HG02970 (cell line): ENCODE results near the gene RBM25.
A peak's percentile ranks its signal among the peaks of the same experiment; 100 is the strongest.

Source experiments
- ATAC-seq: cut with Tn5 transposase; IDR thresholded peaks from one replicate; pipeline ENCODE4 v1.9.1; 2021; ENCODE audit warnings: mild to moderate bottlenecking, moderate library complexity, moderate number of reproducible peaks; ENCODE audit not compliant: unreplicated experiment, low FRiP score

RBM25 gene

GRCh38 chr14:73100334-73100733 is 42.0 kb downstream of the RBM25 start:
- no peak for ATAC-seq

DNA sequence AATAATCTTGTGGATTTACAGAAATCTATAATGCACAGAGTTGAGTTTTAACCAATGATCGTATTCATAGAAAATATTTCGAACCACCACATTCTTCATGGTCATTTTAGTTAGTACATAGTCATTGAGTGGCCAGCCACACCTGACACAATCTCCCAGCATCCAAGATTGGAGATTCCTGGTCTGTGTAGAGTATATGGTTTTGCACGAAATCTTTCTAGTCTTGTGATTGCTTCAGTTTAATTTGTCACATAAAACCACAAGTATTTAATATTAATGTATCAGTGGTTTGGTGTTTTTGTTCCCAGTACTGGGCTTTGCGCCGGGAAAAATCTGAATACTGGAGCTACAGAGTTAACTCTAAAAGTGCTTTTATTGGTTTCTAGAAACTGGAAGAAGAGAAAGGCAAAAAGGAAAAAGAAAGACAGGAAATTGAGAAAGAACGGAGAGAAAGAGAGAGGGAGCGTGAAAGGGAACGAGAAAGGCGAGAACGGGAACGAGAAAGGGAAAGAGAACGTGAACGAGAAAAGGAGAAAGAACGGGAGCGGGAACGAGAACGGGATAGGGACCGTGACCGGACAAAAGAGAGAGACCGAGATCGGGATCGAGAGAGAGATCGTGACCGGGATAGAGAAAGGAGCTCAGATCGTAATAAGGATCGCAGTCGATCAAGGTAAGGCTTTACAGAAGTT is 44.6 kb downstream of the RBM25 start:
- ATAC-seq = no peak

DNA sequence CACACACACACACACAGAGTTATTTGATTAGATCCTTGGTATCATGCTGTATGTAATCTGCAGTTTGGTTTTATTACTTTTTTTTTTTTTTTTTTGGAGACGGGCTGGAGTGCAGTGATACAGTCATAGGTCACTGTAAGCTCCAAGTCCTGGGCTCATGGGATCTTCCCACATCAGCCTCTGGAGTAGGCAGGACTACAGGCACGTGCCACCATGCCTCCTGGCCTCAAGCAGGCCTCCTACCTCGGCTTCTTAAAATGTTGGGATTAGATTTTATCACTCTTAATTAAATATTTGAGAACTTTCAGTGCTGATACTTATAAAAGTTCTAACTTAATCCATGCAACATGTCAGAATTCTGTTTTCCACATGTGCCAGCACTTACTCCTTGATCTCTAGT is 46.7 kb downstream of the RBM25 start:
- no peak for ATAC-seq

GRCh38 chr14:73105727-73106126 is 47.4 kb downstream of the RBM25 start:
- ATAC-seq = no peak

- ATAC-seq = no peak
Observed at GRCh38 chr14:73116079-73116665, 57.8 kb downstream of the RBM25 start.

DNA sequence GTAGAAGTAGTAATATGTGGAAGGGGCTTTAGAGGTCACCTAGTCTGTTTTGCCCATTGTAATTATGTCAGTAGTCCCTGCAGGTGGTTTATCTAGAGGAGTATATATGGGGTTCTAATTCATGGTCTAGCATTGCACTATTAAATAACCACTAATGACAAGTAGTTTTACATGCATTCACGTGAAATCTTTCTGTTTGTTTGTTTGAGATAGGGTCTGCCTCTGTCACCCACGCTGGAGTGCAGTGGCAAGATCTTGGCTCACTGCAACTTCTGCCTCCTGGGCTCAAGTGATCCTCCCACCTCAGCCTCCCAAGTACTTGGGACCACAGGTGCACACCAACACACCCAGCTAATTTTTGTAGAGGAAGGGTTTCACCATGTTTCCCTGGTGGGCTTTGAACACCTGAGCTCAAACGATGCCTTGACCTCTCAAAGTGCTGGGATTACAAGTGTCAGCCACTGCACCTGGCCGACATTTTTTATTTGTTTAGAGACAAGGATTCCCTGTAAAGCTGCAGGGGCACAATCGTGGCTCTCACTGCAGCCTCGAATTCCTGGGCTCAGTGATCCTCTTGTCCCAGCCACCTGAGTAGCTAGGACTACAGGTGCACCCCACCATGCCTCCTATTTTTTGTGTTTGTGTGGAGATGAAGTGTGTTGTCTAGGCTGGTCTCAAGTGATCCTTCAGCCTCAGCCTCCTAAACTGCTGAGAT is 66.0 kb downstream of the RBM25 start:
- no peak for ATAC-seq

DNA sequence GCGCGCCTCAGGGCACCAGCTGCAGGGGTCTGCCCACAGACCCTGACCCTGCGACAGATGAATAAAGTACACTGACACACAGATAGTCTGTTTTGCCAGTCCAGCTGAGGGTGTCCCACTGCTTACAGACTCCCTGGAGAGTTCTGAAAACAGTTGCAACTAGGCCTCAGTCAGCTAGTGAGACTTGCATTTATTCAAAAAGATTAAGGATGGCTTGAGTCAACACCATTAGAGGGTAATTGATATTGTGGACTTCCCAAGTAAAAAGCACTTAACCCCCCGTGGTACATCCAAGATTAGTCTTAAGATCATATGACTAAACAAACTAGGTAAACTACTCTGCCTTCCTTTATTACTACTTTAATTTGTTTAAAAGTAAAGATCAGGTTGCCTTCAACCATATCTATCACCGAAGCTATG is 66.8 kb downstream of the RBM25 start:
- ATAC-seq = no peak

DNA sequence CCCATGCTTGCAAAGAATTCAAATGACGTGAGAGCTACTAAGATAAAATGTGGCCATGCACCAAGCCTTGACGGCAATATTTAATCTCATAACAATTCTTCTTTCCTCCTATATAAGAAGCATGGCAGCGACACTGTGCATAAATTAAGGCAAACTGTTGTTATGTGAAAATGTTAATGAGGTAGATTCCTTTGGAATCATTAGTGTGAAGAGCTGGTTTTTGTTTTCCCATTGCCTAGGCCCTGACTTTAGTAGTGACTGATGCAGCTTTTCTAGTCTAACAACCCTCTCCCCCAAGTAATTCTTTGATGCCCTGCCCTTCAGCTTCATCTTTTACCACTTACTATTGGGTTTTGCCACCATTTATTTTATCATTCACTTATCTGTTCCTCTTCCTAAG is 67.4 kb downstream of the RBM25 start:
- no peak for ATAC-seq

- no peak for ATAC-seq
Observed at GRCh38 chr14:73133795-73134194, 75.5 kb downstream of the RBM25 start.

- ATAC-seq = no peak
Observed at GRCh38 chr14:73136085-73136386, 77.7 kb downstream of the RBM25 start.

- peak; percentile 95 for ATAC-seq
Observed at GRCh38 chr14:73136387-73137225, 78.3 kb downstream of the RBM25 start, which contains the start of gene PSEN1. Gene PSEN1, plus strand, starts transcription at chr14:73136507. Its CDS starts 11,513 bp downstream, at chr14:73148020.

GRCh38 chr14:73140811-73141323 is 82.5 kb downstream of the RBM25 start:
- no peak for ATAC-seq

GRCh38 chr14:73142216-73142615 is 83.9 kb downstream of the RBM25 start:
- no peak for ATAC-seq

- no peak for ATAC-seq
Observed at GRCh38 chr14:73143003-73143402, 84.7 kb downstream of the RBM25 start.

GRCh38 chr14:73143617-73144016 is 85.3 kb downstream of the RBM25 start:
- no peak for ATAC-seq

DNA sequence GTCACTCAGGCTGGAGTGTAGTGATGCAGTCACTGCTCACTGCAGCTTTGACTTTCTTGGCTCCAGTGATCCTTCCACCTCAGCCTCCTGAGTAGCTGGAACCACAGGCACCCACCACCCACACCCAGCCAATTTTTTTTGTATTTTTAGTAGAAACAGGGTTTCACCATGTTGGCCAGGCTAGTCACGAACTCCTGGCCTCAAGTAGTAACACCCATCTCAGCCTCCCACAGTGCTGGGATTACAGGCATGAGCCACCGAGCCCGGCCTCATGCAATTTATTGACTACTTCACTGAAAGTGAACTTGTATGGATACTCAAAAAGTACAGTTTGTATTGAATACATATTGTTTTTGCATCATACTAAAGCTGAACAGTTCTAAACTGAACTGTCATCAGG is 87.0 kb downstream of the RBM25 start:
- no peak for ATAC-seq

GRCh38 chr14:73146111-73146510 is 87.8 kb downstream of the RBM25 start:
- no peak for ATAC-seq

DNA sequence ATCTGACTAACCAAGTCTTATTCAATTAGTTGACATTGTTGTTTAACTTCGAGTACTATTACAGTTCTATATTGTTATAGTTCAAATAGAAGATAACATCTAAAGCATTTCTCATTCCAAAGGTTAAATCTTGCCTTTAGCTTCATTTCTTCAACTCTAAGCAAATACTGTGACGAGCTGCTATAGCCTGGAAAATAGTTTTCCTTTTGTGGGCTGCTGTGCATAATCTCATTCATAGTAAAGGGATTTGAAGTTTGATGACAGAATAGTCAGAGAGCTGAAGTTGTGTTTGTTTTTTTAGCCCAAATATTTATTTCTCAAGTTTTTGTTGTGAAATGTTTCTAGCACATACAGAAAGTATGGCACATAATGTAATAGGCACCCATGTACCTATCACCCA is 91.4 kb downstream of the RBM25 start:
- ATAC-seq = no peak

DNA sequence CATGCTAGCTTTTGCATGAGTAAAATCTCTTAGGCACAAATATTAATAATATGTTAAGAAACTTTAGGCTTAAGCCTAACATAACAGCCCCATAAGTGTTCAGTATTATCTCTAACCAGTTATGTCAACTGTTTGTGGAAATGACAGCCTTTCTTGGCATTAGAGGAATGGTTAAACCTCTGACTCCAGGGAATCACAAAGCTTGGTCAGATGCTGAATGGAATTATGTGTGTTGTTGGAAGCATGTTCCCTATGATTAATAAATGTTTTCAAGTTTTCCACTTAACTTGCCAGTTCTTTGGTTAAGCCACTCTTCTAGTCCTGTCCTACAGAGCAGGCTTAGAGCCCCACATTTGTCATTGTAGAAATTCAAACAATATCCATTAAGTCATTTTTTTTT is 94.9 kb downstream of the RBM25 start:
- ATAC-seq = no peak

DNA sequence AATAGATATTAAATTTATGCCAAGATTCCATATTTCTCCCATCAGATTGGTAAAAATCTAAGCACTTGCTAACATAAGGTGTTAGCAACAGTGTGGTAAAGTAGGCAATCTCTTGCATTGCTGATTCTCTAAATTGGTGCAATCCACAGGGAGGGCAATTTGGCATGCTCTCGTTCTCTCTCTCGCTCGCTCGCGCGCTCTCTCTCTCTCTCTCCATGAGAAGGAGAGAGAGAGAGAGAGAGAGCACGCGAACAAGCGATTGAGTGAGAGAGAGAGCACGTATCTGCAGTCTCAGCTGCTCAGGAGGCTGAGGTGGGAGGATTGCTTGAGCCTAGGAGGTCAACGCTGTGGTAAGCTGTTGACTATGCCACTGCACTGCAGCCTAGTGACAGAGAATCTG is 103.9 kb downstream of the RBM25 start:
- ATAC-seq = no peak

GRCh38 chr14:73166399-73166798 is 108.1 kb downstream of the RBM25 start:
- no peak for ATAC-seq
